K562 (cell line): ENCODE data around the gene PPM1N. TPM values are rescaled to one million over a fixed set of nuclear protein-coding genes. Genes with fewer than 3 reads are reported as not detected.

ENCODE experiments used
- ARID1B ChIP-seq: fragments of 450-650 bp; IDR thresholded peaks from 2 replicates; pipeline ENCODE4 v1.6.1; 2016; ENCODE audit warnings: antibody characterized with exemption, mild to moderate bottlenecking, inconsistent platforms
- BHLHE40 ChIP-seq: IDR thresholded peaks from 2 replicates; pipeline ENCODE4 v1.6.1; 2011; ENCODE audit warnings: low read length, improper control_type of control experiment
- FOXA3 ChIP-seq, 2 experiments: fragments of 450-650 bp in 1 of 2; sonication (generic) in 1 of 2; formaldehyde crosslinking; IDR thresholded peaks in 1 of 2; conservative IDR thresholded peaks in 1 of 2; 2 replicates each; pipeline versions ENCODE4 v1.4.0 to v1.8.0; 2020 to 2022; ENCODE audit warnings: mild to moderate bottlenecking in 2 of 2, missing genetic modification reagents in 1 of 2
- HCFC1 ChIP-seq: IDR thresholded peaks from 2 replicates; pipeline ENCODE4 v1.6.1; 2012; ENCODE audit warnings: low read depth, low read length, improper control_type of control experiment
- HDAC8 ChIP-seq: fragments of 450-650 bp; IDR thresholded peaks from 2 replicates; pipeline ENCODE4 v1.6.1; 2016; ENCODE audit warnings: mild to moderate bottlenecking, missing genetic modification characterization, moderate library complexity, missing compliant biosample characterization
- HIVEP1 ChIP-seq: fragments of 250-450 bp; sonication (Bioruptor Pico); IDR thresholded peaks from 2 replicates; pipeline ENCODE4 v1.4.0; 2020; ENCODE audit warnings: mild to moderate bottlenecking
- HNRNPLL ChIP-seq: fragments of 200-400 bp; formaldehyde crosslinking; IDR thresholded peaks from 2 replicates; pipeline ENCODE4 v1.6.1; 2017; ENCODE audit warnings: low read length, low read depth, mild to moderate bottlenecking; ENCODE audit not compliant: poor library complexity, severe bottlenecking
- NCOA6 ChIP-seq: fragments of 450-650 bp; IDR thresholded peaks from 2 replicates; pipeline ENCODE4 v1.6.1; 2017; ENCODE audit warnings: mild to moderate bottlenecking
- NFIX ChIP-seq: fragments of 250-450 bp; sonication (Bioruptor Pico); IDR thresholded peaks from 2 replicates; pipeline ENCODE4 v1.4.0; 2020; ENCODE audit warnings: low read depth, mild to moderate bottlenecking, moderate library complexity
- PCBP2 ChIP-seq: fragments of 200-400 bp; formaldehyde crosslinking; IDR thresholded peaks from 2 replicates; pipeline ENCODE4 v1.6.1; 2018; ENCODE audit warnings: low read length, low read depth, mild to moderate bottlenecking, moderate library complexity; ENCODE audit not compliant: poor library complexity, severe bottlenecking
- POLR3A ChIP-seq: IDR thresholded peaks from 2 replicates; pipeline ENCODE4 v1.6.1; 2011; ENCODE audit warnings: borderline replicate concordance, mild to moderate bottlenecking, moderate library complexity; ENCODE audit not compliant: insufficient read length, insufficient read depth; ENCODE audit errors: extremely low read depth
- RFX1 ChIP-seq: fragments of 450-650 bp; IDR thresholded peaks from 2 replicates; pipeline ENCODE4 v1.6.1; 2016; ENCODE audit warnings: mild to moderate bottlenecking, moderate library complexity
- SMC3 ChIP-seq: conservative IDR thresholded peaks from 2 replicates; pipeline ENCODE4 v1.6.1; 2011; ENCODE audit warnings: low read depth, low read length, improper control_type of control experiment; ENCODE audit not compliant: insufficient read depth
- TCFL5 ChIP-seq: fragments of 250-450 bp; sonication (Bioruptor Pico); conservative IDR thresholded peaks from 2 replicates; pipeline ENCODE4 v1.6.1; 2021; ENCODE audit warnings: mild to moderate bottlenecking, moderate library complexity, matching md5 sums
- USF2 ChIP-seq: sonication (generic); formaldehyde crosslinking; IDR thresholded peaks from 2 replicates; pipeline ENCODE4 v1.5.0; 2020; ENCODE audit warnings: missing genetic modification reagents
- YBX1 ChIP-seq: fragments of 450-650 bp; IDR thresholded peaks from 2 replicates; pipeline ENCODE4 v1.7.1; 2016; ENCODE audit warnings: mild to moderate bottlenecking
- ZBTB5 ChIP-seq: fragments of 450-650 bp; IDR thresholded peaks from 2 replicates; pipeline ENCODE4 v1.6.1; 2017; ENCODE audit warnings: antibody characterized with exemption
- ZNF232 ChIP-seq: sonication (generic); formaldehyde crosslinking; IDR thresholded peaks from 2 replicates; pipeline ENCODE4 v1.8.0; 2022; ENCODE audit warnings: mild to moderate bottlenecking, missing genetic modification reagents
- ZNF77 ChIP-seq: fragments of 250-450 bp; sonication (Bioruptor Pico); IDR thresholded peaks from 2 replicates; pipeline ENCODE4 v1.5.0; 2020
- ZNF780A ChIP-seq: fragments of 250-450 bp; sonication (Bioruptor Pico); IDR thresholded peaks from 2 replicates; pipeline ENCODE4 v1.5.0; 2021; ENCODE audit warnings: mild to moderate bottlenecking
- polyA plus RNA-seq, 8 experiments: library from polyadenylated mRNA; depleted of rRNA in 4 of 8; stranded (reverse) in 5 of 8; unstranded in 3 of 8; fragments of >200 nt; fragmentation: Nextera tagmentation in 2 of 8; fragmentation: Illumina TruSeq in 1 of 8; extraction: Ambion mirVana in 2 of 8; extraction: Trizol in 1 of 8; gene quantifications; 2 replicates each; pipeline versions ENCODE4 v1.2.1 to v1.2.3, GENCODE V29; 2011 to 2014; ENCODE audit warnings: inconsistent platforms in 1 of 8, missing spikeins in 1 of 8
- total RNA-seq, 7 experiments: library from RNA; depleted of rRNA in 6 of 7; stranded (reverse); fragments of >200 nt in 6 of 7; fragmentation: Illumina TruSeq in 2 of 7; extraction: Trizol in 2 of 7; gene quantifications; 2 replicates each; pipeline versions ENCODE4 v1.2.1 to v1.2.3, GENCODE V29; 2011 to 2021; ENCODE audit warnings: low replicate concordance in 1 of 7
- TF ChIP-seq, protein P1 (sequence below): fragments of 250-450 bp; sonication (Bioruptor Pico); IDR thresholded peaks from 2 replicates; pipeline ENCODE4 v1.5.0; 2021; ENCODE audit warnings: mild to moderate bottlenecking, borderline replicate concordance

Gene PPM1N
- total and polyA plus RNA-seq, 9 of the 15 experiments (the other 6 are each of a cell fraction or from before 2014, with no cell fraction given), result 4.5 to 15.6 (median 8.7) TPM

DNA sequence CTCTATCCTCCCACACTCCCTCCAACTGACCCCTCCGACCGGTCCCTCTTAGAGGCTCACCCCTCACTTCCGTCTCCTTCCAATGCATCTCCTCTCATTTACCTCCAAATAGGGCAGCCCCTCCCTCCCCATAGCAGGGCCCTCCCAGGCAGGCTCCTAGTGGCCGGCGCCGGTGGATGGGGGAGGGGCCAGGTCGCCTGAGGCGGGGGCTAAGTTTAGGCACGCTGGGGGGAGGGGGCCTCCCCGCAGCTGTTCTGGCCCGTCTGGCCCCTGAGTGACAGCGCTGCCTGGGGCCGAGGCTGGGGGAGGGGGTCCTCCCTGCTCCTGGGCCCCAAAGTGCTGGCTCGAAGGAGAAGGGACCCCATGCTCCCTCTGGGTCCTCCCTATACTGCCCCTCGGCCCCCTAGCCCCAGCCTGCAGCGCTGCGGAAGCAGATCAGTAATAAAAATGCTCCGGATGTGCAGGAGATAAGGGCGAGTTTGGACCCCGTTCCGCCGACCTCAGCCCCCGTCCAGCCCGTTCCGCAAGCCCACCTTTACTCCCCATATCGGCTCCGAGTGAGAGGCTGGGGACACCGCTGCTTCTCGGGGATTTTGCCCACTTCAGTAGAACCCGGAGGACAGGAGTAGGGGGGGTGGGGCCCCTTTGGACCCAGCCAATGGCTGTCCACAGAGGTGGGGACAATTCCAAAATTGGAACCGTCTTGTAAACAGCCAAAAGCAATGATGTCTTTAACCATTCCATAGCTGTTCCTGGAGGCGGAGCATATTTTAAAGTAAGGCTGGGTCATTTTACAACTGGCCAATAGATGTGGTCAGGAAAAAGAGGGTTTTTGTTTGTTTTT, 5.4 kb upstream of the PPM1N start (continued):
- TF ChIP-seq USF2 (CRISPR knock-in tag) (no peak), ZBTB5 (0 out of 2 replicates have a peak, but pooled peaks have one; percentile 34), ZNF232 (CRISPR knock-in tag) (no peak), NFIX (CRISPR knock-in tag) (no peak), POLR3A (no peak), ZNF780A (no peak), FOXA3 (CRISPR knock-in tag; conservative IDR thresholded peaks at IDR 0.05 in 1 of 2, IDR thresholded peaks at IDR 0.05 in 1 of 2) (peak in 1 of 2 experiments; percentile 72; a peak in 1 of 4 replicates), YBX1 (no peak), HCFC1 (0 out of 2 replicates have a peak, but pooled peaks have one; percentile 8), TCFL5 (CRISPR knock-in tag) (no peak), ZNF77 (CRISPR knock-in tag) (no peak), NCOA6 (no peak), PCBP2 (no peak), RFX1 (no peak), ARID1B (peak; percentile 58), HNRNPLL (no peak), HDAC8 (tag) (no peak), BHLHE40 (peak; percentile 5), SMC3 (no peak), HIVEP1 (CRISPR knock-in tag) (no peak)
- TF ChIP-seq, protein P1, sequence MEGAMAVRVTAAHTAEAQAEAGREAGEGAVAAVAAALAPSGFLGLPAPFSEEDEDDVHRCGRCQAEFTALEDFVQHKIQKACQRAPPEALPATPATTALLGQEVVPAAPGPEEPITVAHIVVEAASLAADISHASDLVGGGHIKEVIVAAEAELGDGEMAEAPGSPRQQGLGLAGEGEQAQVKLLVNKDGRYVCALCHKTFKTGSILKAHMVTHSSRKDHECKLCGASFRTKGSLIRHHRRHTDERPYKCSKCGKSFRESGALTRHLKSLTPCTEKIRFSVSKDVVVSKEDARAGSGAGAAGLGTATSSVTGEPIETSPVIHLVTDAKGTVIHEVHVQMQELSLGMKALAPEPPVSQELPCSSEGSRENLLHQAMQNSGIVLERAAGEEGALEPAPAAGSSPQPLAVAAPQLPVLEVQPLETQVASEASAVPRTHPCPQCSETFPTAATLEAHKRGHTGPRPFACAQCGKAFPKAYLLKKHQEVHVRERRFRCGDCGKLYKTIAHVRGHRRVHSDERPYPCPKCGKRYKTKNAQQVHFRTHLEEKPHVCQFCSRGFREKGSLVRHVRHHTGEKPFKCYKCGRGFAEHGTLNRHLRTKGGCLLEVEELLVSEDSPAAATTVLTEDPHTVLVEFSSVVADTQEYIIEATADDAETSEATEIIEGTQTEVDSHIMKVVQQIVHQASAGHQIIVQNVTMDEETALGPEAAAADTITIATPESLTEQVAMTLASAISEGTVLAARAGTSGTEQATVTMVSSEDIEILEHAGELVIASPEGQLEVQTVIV (CRISPR knock-in tag), result no peak
